Stimulated activated CD8-positive, alpha-beta memory T cell treated with anti-CD3 and anti-CD28 coated beads, Interleukin-15, amount 100 ng/mL, for 4 hours (primary cell): ENCODE measurements around the gene CBLB.

Experiments used
- DNase-seq, 2 donors: peaks; one replicate each; pipeline ENCODE4 v3.0.0-alpha.2; 2020; ENCODE audit warnings: low read depth in 2 of 2

The CBLB gene

DNA sequence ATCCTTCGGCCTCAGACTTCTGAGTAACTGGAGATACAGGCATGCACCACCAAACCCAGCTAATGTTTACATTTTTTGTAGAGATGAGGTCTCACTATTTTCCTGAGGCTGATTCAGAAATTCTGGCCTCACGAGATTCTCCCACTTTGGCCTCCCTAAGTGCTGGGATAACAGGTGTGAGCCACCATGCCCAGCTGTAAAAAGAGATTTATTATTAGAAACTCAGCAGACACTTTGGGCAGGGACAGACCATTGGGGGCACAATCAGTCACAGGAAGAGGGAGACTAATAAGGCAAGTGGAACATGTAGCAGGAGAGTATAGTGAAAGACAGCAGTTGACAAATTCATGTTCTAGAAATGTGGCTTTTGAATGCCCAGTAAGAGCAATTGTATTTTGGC is 249.2 kb downstream of the CBLB start:
- no peak for DNase-seq

DNA sequence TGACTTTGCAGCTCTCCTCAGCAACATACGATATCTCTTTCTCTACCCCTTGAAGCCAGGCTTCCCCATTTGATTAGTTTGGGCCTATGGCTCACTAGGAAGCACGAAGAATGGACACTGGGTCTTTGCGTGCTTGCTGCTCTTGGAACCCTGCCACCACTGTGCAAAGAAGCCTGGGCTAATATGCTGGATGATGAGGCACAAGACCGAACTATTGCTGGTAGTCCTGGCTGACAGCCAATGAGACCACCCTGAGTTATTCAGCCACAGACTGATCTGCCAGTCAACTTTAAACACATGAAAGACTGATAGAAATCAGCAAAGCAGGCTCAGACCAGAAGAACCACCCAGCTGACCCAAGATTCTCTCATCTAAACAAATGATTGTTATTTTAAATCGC is 250.3 kb downstream of the CBLB start:
- DNase-seq = no peak

DNA sequence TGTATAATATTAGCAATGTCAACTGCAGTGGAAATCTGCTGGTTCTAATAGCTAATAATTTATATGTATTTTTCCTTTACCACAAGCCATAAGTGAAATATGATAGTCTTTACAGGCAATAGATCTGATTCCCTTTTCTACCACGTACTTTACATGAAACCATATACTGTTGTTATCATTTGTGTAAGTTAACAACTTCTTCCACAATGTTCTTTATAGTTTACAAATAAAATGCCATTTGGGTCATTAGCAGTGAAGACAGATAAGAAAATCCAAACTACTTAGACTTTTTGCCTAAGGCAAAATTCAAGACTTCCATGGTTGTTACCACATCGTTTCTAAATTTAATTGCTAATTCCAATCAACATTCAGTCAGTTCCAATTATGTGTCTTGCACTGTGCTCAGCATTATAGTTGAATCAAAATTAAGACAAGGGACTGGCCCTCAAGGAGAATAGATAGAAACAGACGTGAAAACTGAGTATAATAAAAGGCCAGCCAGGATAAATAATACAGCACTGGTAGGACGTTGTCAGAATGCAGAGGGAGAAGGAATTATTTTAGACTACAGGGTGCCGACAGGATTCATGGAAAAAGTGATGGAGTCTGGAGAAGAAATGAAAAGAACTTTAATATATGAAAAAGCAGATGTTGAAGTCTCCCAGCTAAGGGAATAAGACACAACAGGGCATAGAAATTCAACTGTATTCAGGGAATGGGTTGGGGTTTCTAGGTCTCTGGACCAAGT is 252.3 kb downstream of the CBLB start:
- no peak for DNase-seq

DNA sequence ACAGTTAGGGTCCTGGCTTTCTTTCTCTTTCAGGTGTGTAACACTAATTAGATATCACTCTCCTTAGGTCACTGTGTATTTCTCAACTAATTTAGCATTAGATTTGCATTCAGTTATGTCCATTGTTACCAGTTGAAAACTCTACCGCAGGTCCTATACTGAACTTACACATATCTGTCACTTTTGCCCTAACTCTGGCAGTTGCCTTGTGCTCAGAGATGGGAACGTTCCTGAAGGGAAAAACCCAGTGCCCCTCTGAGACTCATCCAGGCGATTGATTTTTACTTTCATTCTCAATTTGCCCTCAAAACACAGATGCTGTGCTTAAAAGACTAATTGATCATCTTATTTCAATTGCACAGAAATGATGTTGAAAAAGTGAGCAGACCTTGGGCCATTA is 253.0 kb downstream of the CBLB start:
- no peak for DNase-seq

DNA sequence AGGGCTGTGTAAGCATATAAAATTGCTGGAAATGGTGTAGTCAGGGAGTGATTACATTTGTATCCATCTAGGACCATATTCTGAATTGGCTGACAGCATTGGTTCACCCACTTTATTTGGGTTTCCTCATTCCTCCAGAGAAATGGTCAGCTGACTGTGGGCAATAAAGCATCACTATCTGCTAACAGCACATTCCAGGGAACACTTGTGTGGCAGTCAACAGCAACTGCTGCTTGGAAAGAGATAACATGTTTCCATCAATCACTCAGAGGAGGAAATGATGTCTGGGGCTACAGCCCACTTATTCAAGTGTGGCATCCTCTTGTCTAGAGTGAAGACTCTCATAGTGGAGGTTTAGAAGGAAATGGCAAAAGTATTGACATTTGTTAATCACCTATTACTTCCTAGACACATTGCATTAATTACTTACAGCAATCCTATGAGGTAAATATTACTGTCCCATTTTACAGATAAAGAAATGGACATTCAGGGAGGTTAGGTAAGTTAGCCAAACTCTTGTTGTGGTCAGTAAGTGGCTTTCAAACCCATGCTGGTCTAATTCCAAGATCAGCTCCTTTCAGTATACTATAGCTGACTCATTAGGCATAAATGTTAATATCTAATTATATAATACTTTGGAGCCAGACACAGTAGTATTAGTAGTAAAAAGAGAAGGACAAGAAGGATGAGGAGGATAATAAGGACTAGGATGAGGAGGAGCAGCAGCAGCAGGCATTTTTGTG is 254.4 kb downstream of the CBLB start:
- DNase-seq = no peak

DNA sequence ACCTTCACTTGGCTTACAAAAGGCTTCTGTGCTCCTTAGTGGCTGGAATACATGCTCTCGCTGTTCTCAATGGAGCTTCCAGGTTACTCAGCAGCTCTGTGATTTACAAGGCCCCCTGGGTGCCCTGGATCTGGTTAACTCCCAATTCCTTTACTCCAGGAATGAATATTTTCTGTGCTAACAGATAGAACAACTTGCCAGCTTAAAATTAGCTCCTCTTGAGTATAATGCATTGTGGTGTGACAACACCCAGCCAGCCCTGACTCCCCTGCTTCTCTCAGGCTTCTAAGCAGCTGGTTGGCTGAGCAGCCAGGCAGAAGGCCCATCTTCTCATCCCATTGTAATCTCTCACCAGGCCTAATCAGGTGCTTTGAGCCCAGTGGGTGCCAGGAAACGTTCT is 255.7 kb downstream of the CBLB start:
- DNase-seq = no peak

DNA sequence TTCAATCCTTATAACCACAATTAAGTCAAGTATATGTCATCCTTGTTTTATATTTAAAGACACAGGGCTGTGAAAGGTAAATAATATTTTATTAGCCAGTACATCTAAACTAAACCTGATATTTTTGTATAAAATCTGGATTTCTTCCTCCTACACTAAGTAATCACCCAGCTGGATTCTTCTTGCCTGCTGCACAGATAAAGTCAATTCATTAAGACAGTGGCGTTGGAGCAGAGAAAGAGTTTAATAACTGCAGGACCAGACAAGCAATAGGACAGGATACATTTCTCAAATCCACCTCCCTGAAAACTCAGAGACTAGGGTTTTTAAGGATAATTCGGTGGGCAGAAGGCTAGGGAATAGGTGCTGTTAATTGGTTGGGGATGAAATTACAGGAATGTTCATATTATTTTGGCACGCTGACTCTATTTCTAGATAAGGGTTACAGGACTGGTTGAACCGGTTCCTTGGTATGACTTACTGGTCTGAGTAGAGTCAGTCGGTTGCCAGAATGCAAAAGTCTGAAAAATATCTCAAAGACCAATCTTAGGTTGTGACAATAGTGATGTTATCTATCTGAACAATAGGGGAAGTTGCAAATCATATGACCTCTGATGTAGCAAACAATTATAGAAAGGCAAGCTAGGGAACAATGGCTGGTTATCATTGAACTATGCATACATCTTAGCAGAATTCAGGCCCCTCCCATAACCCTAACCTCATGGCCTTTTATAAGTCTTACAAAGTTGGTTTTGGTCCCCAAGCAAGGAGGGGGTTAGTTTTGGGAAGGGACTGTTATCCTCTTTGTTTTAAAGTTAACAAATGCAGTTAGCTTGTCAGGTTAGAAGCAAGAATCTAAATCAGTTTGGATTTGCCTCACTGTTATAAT is 257.3 kb downstream of the CBLB start:
- no peak for DNase-seq

DNA sequence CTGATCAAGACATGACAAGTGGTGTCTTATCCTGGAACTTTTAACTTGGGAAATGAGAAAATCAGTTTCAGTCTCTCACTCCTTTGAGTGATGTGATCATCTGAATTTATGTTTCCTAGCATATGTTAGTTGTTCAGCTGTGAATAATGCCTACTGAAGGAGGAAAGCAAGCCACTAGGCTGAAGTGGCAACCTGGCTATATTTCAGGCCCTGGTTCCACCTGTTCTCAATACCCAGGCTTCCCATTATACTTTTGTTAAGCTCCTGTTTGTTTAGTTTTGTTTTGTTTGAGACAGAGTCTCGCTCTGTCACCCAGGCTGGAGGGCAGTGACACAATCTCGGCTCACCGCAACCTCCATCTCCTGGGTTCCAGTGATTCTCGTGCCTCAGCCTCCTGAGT is 258.3 kb downstream of the CBLB start:
- no peak for DNase-seq

DNA sequence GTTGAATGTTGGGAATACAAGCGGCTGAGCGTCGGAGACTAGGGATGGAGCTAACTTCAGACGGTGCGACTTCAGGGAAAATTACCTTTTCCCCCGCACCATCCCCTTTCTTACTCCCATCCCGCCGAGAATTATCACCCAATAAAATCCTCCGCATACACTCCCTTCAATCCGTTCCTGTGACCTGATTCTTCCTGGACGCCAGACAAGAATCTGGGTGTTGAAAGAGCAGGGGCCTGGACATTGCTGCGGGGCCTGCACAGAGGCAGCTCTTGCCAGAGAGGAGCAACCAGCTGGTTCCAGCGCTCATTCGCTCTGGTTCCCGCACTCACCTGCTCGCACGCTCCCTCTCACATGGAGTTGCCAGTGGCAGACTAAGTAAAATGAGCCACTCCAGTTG is 260.2 kb downstream of the CBLB start:
- no peak for DNase-seq

DNA sequence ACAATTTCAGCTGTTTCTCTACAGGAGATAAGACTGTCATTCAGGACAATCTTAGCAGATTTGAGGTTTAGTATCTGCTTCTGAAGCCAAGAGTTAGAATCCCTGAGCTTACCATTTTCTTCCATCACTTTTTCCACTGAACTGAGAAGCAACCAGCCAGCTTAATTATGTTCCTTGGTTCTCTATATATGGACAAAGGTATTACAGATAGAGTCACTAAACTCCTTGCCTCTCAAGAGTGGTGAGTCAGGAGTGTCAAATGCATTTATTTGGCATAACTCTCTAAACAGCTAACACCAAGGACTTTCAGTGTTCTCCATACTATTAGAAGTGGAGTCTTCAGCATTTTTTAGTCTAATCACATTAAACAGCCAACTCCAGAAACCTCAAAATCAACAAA is 262.8 kb downstream of the CBLB start:
- no peak for DNase-seq
